Thyroid gland (tissue), 4 donors: ENCODE measurements around the gene SMARCD2.

Source experiments
- POLR2A ChIP-seq, 2 donors: fragments of 450-650 bp; IDR thresholded peaks; one replicate each; pipeline ENCODE4 v1.6.1; 2017; ENCODE audit warnings: antibody characterized with exemption in 2 of 2, mild to moderate bottlenecking in 2 of 2, moderate library complexity in 1 of 2
- TF ChIP-seq, protein P1 (sequence below), 6 experiments: fragments of 200-600 bp in 3 of 6; fragments of 450-650 bp in 3 of 6; sonication (generic) in 3 of 6; IDR thresholded peaks; one replicate each; pipeline ENCODE4 v1.5.1; 2016 to 2019; ENCODE audit warnings: antibody characterized with exemption in 6 of 6, mild to moderate bottlenecking in 2 of 6, inconsistent platforms in 1 of 6, moderate library complexity in 1 of 6

DNA sequence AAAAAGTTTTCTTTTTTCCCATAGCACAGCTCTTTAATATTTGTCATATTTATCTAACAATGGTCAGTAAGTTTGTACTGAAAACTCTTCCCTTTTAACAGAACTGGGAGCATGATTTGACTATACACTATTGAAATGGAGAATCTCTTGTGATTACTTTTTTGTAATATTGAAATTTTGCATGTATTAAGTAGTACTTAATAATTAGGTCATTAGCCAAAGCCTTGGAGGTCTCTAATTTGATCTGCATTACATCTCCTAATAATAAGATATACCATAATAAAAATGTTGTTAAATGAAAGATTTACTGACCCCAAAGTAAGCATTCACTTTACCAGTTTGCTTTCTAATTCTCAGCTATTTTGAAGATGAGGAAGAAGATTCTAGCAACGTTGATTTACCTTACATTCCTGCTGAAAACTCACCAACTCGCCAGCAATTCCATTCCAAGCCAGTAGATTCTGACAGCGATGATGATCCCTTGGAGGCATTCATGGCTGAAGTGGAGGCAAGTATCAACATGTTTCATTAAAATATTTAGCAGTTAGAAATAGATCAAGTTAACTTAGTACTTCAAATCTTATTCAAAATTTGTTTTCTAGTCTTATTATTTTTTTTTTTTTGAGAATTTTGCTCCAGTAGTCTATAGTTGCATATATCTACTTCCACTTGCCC lies 50.3 kb downstream of the SMARCD2 start:
- TF ChIP-seq, protein P1, sequence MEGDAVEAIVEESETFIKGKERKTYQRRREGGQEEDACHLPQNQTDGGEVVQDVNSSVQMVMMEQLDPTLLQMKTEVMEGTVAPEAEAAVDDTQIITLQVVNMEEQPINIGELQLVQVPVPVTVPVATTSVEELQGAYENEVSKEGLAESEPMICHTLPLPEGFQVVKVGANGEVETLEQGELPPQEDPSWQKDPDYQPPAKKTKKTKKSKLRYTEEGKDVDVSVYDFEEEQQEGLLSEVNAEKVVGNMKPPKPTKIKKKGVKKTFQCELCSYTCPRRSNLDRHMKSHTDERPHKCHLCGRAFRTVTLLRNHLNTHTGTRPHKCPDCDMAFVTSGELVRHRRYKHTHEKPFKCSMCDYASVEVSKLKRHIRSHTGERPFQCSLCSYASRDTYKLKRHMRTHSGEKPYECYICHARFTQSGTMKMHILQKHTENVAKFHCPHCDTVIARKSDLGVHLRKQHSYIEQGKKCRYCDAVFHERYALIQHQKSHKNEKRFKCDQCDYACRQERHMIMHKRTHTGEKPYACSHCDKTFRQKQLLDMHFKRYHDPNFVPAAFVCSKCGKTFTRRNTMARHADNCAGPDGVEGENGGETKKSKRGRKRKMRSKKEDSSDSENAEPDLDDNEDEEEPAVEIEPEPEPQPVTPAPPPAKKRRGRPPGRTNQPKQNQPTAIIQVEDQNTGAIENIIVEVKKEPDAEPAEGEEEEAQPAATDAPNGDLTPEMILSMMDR (IDR thresholded peaks at IDR 0.05), result no peak
- TF ChIP-seq POLR2A (IDR thresholded peaks at IDR 0.05), result no peak
